Activated gamma-delta T cell (primary cell): ENCODE results near the gene STX10.

Experiments
- DNase-seq: peaks from one replicate; lab custom pipeline; 2025; lab: John Stamatoyannopoulos, UW

Gene STX10

GRCh38 chr19:13139633-13140311 is 10.4 kb downstream of the STX10 start:
- no peak for DNase-seq

GRCh38 chr19:13138916-13139198 is 11.3 kb downstream of the STX10 start:
- DNase-seq: no peak

GRCh38 chr19:13138171-13138915 is 11.8 kb downstream of the STX10 start:
- DNase-seq: no peak

GRCh38 chr19:13137290-13137794 is 12.8 kb downstream of the STX10 start:
- DNase-seq: no peak

- DNase-seq: no peak
Measured at GRCh38 chr19:13135068-13136062, 14.8 kb downstream of the STX10 start.

- no peak for DNase-seq
Measured at GRCh38 chr19:13134626-13135025, 15.5 kb downstream of the STX10 start.

GRCh38 chr19:13133241-13133870 is 16.8 kb downstream of the STX10 start:
- DNase-seq: no peak

- DNase-seq: no peak
Measured at GRCh38 chr19:13132471-13133180, 17.5 kb downstream of the STX10 start.

- no peak for DNase-seq
Measured at GRCh38 chr19:13130886-13131490, 19.2 kb downstream of the STX10 start.

GRCh38 chr19:13129384-13129783 is 20.8 kb downstream of the STX10 start:
- DNase-seq: no peak

GRCh38 chr19:13128583-13128982 is 21.6 kb downstream of the STX10 start:
- DNase-seq: no peak

GRCh38 chr19:13127811-13128575 is 22.2 kb downstream of the STX10 start:
- no peak for DNase-seq

GRCh38 chr19:13127051-13127450 is 23.1 kb downstream of the STX10 start:
- DNase-seq: no peak

GRCh38 chr19:13122980-13123957 is 26.9 kb downstream of the STX10 start:
- DNase-seq: no peak

GRCh38 chr19:13122275-13122878 is 27.8 kb downstream of the STX10 start:
- DNase-seq: no peak

- no peak for DNase-seq
Measured at GRCh38 chr19:13121551-13122274, 28.5 kb downstream of the STX10 start.

GRCh38 chr19:13120817-13121216 is 29.4 kb downstream of the STX10 start:
- no peak for DNase-seq

GRCh38 chr19:13120031-13120430 is 30.1 kb downstream of the STX10 start:
- no peak for DNase-seq
